C4-2B (cell line): Measurements from ENCODE around the gene SYCE1.
"Not testable (repeated sequence)": the region's sequence is repeated elsewhere in the genome, so short reads cannot be mapped to it uniquely, and the experiment has no call there.

Source experiments
- ZFX ChIP-seq: fragments of 450-650 bp; IDR thresholded peaks from 2 replicates; pipeline ENCODE4 v1.6.1; 2017
- TF ChIP-seq, protein P1 (sequence below): fragments of 450-650 bp; conservative IDR thresholded peaks from 2 replicates; pipeline ENCODE4 v1.5.1; 2017; ENCODE audit warnings: mild to moderate bottlenecking

DNA sequence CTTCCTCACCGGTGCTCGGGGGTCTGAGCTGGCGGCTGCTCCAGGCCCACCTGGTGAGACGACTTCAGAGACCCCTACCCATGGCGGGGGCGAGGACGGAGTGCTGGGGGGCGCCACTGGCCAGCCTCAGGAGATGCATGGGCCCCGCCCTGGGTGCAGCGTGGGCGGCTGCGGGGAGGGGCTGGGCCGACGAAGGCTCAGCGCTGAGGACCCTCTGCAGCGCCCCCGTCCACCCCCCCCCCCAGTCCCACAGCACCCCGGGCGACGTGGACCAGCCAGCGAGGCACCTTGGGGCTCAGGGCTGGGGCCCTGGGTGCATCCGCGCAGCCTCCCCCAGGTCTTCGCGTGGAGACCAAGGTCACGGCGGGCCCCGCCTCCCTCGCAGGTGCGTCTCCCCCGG lies 11.7 kb upstream of the SYCE1 start:
- TF ChIP-seq, protein P1, sequence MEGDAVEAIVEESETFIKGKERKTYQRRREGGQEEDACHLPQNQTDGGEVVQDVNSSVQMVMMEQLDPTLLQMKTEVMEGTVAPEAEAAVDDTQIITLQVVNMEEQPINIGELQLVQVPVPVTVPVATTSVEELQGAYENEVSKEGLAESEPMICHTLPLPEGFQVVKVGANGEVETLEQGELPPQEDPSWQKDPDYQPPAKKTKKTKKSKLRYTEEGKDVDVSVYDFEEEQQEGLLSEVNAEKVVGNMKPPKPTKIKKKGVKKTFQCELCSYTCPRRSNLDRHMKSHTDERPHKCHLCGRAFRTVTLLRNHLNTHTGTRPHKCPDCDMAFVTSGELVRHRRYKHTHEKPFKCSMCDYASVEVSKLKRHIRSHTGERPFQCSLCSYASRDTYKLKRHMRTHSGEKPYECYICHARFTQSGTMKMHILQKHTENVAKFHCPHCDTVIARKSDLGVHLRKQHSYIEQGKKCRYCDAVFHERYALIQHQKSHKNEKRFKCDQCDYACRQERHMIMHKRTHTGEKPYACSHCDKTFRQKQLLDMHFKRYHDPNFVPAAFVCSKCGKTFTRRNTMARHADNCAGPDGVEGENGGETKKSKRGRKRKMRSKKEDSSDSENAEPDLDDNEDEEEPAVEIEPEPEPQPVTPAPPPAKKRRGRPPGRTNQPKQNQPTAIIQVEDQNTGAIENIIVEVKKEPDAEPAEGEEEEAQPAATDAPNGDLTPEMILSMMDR, result not testable (repeated sequence)
- not testable (repeated sequence) for TF ChIP-seq ZFX
